Suprapubic skin (tissue), 4 donors: ENCODE data around the gene PHF8.

Source experiments
- CTCF ChIP-seq, 2 donors: fragments of 200-600 bp in 1 of 2; fragments of 450-650 bp in 1 of 2; sonication (generic) in 1 of 2; IDR thresholded peaks; one replicate each; pipeline ENCODE4 v1.5.1; 2016 to 2019; ENCODE audit warnings: antibody characterized with exemption in 2 of 2, mild to moderate bottlenecking in 1 of 2, moderate library complexity in 1 of 2
- EP300 ChIP-seq: sonication (generic); formaldehyde crosslinking; IDR thresholded peaks from one replicate; pipeline ENCODE4 v1.6.1; 2017; ENCODE audit warnings: antibody characterized with exemption
- POLR2AphosphoS5 ChIP-seq, 3 donors: sonication (generic); formaldehyde crosslinking; IDR thresholded peaks; one replicate each; pipeline ENCODE4 v1.6.1; 2017; ENCODE audit warnings: antibody characterized with exemption in 3 of 3

GRCh38 chrX:54093159-54093558 lies 48.9 kb upstream of the PHF8 start:
- TF ChIP-seq CTCF (IDR thresholded peaks at IDR 0.05): no peak
- TF ChIP-seq EP300: no peak
- no peak for TF ChIP-seq POLR2AphosphoS5 (IDR thresholded peaks at IDR 0.05)
